Ureter (tissue), 1 donor: ENCODE data around the gene CDHR5. TPM values are rescaled to one million over a fixed set of nuclear protein-coding genes. Genes with fewer than 3 reads are reported as not detected.

Source experiments
- DNase-seq: peaks from one replicate; pipeline ENCODE4 v3.0.0-alpha.2; 2020; ENCODE audit warnings: low spot score
- total RNA-seq: library from RNA; stranded (reverse); gene quantifications from one replicate; pipeline ENCODE4 v1.2.4, GENCODE V29; 2023
- donor health status: DM: yes; HTN: yes; CAD: no.

CDHR5 gene
- total RNA-seq, 1 donor from 2014 or later = not detected

DNA sequence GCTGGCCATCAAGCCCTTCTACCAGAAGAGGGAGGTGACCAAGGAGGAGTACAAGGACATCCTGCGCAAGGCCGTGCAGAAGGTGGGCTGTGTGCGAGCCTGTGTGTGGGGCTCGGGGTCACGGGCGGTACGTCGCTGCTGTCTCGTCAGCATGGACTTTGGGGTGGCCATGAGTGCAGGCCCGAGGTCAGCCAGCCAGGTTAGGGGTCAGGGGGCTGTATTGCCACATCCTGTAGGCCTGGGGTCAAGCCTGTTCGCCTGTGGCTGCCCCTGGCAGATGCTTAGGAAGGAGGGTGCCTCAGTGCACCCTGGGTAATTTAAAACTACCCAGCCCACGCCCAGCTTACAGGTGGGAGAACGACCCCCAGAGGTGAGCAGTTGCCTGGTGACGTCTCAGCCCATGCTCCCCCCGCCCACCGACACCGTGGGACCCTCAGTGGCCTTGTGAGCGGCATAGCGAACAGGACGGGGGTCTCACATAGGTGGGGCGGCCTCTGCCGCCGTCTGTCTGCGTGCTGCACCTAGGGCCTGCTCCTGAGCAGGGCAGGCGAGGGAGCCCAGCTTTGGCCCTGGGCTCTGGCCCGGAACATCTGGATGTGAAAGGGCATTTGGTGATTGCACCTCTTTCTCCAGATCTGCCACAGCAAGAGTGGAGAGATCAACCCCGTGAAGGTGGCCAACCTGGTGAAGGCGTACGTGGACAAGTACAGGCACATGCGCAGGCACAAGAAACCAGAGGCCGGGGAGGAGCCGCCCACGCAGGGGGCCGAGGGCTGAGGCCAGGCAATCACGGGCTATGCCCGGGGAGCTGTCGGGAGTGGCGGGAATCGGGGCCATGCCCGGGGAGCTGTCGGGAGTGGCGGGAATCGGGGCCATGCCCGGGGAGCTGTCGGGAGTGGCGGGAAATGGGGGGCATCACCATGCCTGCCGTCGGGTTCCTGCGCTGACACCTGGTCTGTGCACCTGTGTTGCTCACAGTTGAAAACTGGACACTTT is 13.5 kb downstream of the CDHR5 start:
- DNase-seq = no peak

DNA sequence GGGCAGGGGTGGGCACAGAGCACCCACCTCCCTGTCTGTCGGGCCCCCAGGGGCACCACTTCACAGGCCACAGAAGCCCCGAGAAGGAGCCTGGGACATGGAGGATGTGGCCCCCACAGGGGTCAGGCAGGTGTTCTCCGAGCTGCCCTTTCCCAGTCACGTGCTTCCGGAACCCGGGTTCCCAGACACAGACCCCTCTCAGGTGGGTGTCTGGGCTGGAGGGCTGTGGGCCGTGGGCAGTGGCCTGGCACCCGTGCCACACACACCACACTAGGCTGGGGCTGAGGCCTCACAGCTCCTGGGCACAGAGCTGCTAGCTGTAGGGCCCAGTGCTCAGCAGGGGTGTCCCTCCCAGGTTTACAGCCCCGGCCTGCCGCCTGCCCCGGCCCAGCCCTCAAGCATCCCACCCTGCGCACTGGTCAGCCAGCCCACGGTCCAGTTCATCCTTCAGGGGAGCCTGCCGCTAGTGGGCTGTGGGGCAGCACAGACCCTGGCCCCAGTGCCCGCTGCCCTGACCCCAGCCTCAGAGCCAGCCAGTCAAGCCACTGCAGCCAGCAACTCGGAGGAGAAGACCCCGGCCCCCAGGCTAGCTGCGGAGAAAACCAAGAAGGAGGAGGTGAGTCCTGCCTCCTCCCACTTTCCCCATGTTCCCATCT is 14.5 kb downstream of the CDHR5 start:
- DNase-seq = no peak

DNA sequence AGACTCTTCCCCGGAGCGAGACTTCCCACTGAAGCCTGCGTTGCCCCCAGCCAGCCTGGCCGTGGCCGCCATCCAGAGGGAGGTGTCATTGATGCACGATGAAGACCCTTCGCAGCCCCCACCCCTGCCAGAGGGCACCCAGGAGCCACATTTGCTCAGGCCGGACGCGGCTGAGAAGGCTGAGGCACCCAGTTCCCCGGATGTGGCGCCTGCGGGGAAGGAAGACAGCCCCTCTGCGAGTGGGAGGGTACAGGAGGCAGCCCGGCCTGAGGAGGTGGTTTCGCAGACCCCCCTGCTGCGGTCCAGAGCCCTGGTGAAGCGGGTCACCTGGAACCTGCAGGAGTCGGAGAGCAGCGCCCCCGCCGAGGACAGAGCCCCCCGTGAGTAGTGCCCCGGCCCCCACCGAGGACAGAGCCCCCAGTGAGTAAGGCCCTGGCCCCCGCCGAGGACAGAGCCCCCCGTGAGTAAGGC is 15.4 kb downstream of the CDHR5 start:
- no peak for DNase-seq

DNA sequence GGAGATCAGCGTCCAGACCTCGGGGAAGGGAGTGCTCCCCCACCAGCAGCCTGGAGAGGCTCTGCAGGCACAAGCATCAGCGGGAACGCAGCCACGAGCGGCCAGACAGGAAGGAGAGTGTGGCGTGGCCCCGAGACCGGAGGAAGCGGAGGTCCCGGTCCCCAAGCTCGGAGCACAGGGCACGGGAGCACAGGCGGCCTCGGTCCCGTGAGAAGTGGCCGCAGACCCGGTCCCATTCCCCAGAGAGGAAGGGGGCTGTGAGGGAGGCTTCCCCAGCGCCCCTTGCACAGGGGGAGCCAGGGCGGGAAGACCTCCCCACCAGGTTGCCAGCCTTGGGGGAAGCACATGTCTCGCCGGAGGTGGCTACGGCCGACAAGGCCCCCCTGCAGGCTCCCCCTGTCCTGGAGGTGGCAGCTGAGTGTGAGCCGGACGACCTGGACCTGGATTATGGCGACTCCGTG is 15.9 kb downstream of the CDHR5 start:
- DNase-seq = no peak

DNA sequence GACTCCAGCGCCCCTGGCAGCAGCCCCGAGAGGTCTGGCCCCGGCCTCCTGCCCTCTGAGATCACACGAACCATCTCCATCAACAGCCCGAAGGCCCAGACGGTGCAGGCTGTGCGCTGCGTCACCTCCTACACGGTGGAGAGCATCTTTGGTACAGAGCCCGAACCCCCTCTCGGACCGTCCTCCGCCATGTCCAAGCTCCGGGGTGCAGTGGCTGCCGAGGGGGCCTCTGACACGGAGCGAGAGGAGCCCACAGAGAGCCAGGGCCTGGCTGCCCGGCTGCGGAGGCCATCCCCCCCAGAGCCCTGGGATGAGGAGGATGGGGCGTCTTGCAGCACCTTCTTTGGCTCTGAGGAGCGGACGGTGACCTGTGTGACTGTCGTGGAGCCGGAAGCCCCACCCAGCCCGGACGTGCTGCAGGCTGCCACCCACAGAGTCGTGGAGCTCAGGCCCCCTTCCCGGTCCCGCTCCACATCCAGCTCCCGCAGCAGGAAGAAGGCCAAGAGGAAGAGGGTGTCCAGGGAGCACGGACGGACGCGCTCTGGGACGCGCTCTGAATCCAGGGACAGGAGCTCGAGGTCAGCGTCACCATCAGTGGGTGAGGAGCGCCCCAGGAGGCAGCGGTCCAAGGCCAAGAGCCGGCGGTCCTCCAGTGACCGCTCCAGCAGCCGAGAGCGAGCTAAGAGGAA is 16.6 kb downstream of the CDHR5 start:
- DNase-seq = no peak

DNA sequence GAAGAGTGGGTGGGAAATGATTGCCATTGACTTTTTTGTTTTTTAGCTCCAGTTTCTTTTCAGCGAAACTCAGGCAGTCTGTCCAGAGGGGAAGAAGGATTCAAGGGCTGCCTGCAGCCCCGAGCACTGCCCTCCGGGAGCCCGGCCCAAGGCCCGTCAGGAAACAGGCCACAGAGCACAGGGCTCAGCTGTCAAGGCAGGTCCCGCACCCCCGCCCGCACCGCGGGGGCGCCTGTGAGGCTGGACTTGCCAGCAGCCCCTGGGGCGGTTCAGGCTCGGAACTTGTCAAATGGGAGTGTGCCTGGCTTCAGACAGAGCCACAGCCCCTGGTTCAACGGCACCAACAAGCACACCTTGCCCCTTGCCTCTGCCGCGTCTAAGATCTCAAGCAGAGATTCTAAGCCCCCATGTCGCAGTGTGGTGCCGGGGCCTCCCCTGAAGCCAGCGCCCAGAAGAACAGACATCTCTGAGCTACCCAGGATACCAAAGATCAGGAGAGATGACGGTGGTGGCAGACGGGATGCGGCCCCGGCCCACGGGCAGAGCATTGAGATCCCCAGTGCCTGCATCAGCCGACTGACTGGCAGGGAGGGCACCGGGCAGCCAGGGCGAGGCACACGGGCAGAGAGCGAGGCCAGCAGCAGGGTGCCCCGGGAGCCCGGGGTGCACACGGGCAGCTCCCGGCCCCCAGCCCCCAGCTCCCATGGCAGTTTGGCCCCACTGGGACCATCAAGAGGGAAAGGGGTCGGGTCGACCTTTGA is 17.6 kb downstream of the CDHR5 start:
- DNase-seq = no peak

DNA sequence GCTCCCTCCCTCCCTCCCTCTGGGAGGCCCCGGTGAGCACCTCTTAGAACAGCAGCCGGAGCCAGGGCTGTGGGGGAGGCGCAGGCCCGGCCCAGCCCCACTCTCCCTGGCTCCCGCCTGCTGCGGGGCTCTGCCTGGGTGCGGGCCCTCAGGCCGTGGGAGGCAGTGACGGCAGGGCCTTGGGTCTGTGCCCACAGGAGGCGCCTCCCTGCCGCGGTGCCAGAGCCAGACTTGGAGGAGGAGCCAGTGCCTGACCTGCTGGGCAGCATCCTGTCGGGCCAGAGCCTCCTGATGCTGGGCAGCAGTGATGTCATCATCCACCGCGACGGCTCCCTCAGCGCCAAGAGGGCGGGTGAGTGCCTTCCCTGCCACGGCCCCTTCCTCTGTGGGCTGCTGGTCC is 18.5 kb downstream of the CDHR5 start:
- no peak for DNase-seq

DNA sequence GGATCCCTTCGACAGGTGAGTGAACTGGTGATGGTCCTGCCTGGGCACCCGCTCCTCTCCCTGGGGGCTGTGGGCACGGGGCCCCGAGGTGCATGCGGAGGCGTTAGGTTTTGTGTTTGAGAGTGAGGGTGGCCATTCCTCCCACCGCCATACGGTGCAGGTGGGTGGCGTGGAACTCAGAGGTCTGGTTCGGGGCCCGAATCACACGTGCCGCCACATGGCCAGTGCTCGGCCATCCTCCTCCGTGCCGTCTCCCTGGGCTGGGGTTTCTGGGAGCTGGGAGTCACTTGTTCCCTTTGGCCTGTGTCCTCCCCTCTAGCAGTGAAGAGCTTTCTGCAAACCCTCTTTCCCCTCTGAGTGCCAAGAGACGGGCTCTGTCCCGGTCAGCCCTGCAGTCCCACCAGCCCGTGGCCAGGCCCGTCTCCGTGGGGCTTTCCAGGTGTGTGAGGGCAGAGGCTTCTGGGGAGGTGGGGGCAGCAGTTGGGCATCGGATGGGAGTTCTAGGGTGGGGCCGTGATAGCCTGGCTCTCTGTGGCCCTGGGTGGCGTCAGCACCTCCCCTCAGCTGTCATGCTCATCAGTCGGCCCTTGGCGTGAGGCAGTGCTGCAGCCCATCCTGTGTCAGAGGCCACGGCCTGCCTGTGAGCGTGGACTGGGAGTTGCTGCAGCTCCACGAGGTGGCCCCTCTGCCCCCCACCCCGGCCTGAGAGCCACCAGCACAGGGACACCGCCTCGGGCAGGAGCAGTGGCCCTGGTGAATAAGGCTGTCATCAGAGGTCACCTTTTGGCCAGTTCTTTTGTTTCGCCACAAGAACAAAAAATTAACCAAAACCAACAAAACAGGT is 19.2 kb downstream of the CDHR5 start:
- no peak for DNase-seq

DNA sequence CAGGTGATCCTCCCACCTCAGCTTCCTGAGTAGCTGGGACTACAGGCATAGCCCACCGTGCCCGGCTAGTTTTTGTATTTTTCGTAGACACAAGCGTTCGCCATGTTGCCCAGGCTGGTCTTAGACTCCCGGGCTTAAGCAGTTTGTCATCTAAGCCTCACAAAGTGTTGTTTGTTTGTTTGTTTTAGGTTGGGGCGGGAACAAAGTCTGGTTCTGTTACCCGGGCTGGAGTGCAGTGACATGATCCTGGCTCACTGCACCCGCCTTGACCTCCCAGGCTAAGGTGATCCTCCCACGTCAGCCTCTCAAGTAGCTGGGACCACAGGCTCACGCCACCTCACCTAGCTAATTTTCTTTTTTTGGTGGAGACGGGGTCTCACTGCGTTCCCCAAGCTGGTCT is 21.6 kb downstream of the CDHR5 start:
- DNase-seq = no peak

DNA sequence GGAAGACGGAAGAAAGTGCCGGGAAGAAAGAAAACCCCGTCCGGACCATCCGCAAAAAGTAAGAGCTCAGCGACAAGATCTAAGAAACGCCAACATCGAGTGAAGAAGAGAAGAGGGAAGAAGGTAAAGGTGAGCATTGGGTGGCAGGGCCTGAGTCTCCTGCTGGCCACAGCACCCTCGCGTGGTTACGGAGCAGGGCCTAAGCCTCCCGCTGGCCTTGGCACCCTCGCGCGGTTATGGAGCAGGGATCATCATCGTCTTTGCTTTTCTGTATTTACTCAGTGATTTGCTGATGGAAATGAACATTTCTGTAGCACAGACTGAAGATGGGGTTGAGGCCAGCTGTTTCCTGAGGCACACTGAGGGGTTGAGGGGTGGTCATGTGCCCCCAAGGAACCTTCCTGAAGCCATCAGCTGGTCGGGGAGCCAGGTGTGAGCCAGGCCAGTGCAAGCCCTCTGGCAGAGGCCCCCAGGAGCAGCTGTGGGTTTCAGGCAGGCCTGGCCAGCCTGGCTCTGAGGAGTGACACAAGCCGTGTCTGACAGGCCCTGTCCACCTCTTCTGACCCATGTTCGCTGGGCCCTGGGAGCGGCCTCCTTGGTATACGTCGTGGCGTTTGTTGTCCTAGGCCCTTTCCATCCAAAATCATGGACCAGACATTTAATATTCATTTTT is 23.0 kb downstream of the CDHR5 start:
- DNase-seq = no peak

DNA sequence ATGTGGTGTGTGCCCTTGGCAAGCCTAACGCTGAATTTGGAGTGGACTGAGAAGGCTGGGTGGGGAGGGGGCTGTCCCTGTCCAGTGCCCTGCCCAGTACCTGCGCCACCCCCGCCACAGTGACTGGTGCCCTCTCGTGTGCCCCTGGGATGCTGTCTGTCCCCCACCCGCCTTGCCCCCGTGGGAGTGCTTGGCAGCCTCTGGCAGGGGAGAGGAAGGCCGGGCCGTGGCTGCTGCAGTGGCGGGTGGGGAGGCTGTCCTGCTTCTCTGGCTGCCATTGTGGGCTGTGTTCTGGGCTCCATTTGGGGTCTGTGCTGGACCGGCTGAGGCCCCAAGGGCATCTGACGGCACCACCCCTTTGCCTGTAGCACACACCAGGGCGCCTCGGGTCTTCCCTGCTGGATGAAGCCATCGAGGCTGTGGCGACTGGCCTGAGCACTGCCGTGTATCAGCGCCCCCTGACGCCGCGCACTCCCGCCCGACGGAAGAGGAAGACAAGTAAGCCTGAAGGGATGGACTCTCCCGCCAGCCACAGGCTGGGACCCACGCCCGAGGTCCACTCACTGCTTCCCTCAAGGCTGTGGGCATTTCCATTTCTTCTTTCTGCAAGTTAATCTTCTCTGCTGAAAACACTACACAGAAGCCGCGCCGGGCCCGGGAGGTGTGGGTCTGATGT is 26.6 kb downstream of the CDHR5 start:
- no peak for DNase-seq

DNA sequence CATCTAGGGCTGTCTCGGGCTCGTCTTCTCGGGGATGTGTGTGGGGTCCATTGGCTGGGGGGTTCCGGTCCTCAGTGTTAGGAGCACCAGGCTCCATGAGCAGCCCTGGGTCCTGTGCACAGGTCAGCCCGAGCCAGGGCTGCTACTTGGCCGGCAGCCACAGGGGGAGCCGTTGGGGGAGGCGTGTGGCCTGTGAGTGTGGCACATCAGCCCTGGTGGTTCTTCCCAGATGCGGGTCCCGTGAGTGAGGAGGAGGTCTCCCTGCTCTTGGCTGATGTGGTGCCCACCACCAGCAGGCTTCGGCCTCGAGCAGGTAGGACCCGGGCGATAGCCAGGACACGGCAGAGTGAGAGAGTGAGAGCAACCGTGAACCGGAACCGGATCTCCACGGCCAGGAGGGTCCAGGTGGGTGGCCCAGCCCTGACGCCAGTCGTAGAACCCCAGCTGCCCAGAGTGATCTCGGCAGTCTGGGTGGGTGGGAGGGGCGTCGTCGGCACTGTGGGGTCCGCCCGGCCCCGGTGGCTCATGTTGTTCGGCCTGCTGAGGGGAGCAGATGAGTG is 27.5 kb downstream of the CDHR5 start:
- DNase-seq = no peak

DNA sequence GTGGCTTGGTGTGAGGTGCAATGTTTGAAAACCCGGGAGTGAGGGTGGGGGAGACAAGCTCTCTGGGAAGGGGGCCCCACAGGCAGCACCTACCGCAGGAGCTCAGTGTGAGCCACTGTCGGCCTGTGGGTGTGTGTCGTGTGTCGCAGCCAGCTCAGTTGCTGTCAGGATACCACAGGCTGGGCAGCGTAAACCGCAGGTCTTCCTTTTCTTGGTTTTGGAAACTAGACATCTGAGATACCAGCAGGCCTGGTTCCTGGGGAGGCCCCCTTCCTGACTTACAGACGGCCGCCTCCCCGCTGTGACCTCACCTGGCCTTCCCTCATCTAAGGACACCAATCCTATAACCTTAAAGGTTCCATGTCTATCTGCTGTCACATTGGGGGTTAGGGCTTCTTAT is 28.4 kb downstream of the CDHR5 start:
- DNase-seq = no peak

DNA sequence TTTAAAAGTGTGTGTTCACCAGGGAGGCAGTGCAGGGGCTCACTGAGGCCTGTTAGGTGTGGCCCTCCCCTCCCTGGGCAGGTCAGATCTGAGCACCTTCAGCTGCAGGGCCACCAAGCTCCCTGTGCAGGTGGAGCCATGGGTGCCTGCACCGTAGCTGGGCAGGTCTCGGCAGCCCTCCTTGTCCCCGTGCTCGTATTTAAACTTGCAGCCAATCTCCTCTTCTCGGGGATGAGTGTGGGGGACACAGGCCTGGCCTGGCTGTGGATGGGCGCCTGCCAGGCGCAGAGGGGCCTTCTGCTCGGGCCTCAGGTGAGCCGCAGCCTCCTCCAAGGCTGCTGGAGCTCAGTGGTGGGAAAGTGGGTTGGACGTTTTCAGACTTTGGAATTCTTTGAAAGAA is 29.4 kb downstream of the CDHR5 start:
- no peak for DNase-seq

DNA sequence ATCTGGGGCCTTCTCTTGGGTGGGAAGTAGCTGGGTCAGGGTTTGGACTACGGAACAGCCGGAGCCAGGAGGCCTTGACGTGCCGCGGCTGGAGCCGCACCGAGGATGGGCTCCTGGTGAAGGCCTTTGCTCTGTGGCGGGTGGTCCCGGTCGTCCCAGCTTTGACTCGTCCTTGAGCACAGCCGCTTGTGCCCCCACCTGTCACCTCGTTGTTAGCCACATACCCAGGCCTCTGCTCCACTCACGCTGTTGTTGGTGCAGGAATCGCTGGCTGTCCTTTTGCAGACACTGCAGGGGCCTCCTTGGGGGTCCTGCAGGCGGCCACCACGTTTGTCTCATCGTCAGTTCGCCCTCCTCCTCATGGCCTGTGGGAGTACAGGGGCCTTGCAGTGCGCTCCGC is 31.4 kb downstream of the CDHR5 start:
- no peak for DNase-seq

DNA sequence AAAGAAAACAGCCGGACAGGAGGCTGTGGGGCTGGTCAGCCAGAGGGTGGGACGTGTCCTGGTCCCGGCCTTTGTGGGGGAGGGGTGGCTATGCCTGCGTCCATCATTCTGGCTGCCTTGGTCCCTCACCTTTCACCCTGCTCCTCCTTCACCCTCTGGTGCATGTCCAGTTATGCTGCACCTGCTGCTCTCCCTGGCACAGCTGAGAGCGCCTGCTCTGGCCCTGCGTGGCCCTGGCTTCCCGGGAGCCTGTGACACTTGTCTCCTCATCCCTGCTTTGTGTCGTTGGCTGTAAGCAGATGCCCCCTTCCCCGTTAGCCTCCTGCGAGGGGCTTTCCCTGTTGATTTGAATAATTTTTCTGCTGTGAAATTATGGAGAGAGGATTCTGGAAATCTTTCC is 31.8 kb downstream of the CDHR5 start:
- DNase-seq = no peak

DNA sequence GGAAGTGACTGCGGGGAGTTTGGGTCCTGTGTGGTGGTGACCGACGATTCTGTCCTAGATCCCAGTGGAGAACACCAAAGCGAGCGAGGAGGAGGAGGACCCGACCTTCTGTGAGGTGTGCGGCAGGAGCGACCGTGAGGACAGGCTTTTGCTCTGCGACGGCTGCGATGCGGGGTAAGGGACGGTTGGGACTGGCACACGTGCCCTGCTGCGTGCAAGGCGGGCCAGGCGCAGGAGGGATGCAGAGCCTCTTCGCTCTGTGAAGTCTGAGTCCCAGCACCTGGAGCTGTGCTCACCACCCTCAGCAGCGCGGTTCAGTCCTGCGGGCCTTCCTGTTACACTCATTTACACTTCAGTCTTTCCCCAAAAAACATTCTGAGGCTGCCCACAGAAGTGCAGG is 32.3 kb downstream of the CDHR5 start:
- no peak for DNase-seq

DNA sequence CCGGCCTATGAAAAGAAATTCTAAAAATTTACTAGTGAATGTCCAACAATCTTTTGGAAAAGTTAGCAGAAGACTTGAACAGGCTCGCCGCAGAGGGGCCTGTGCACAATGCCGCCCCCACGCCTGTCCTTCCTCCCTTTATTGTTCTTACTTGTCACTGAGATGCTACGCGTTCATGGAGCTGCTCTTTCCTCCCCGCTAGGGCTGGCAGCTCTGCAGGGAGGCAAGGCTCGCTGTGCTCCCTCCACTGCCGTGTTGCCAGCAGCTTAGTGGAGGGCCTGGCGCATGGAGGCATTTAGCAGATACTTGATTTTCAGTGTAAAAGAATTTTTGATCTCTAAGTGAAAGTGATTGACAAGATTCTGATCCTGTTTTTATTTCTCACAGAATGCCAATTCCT is 33.8 kb downstream of the CDHR5 start:
- DNase-seq = no peak

DNA sequence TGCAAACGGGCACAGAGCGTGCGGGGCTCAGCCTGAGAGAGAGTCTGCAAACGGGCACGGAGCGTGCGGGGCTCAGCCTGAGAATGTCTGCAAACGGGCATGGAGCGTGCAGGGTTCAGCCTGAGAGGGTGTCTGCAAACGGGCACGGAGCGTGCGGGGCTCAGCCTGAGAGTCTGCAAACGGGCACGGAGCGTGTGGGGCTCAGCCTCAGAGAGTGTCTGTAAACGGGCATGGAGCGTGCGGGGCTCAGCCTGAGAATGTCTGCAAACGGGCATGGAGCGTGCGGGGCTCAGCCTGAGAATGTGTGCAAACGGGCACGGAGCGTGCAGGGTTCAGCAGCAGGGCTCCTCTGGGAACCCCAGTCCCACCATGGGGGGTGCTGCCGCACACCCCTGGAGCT is 35.0 kb downstream of the CDHR5 start:
- no peak for DNase-seq
